ENCODE measurements around the gene MGAT4C. TPM values are rescaled to one million over a fixed set of nuclear protein-coding genes. Genes with fewer than 3 reads are reported as not detected.

Gene MGAT4C
- total and polyA plus RNA-seq, 2 experiments from 2014 or later = 4.5 to 4.7 TPM

DNA sequence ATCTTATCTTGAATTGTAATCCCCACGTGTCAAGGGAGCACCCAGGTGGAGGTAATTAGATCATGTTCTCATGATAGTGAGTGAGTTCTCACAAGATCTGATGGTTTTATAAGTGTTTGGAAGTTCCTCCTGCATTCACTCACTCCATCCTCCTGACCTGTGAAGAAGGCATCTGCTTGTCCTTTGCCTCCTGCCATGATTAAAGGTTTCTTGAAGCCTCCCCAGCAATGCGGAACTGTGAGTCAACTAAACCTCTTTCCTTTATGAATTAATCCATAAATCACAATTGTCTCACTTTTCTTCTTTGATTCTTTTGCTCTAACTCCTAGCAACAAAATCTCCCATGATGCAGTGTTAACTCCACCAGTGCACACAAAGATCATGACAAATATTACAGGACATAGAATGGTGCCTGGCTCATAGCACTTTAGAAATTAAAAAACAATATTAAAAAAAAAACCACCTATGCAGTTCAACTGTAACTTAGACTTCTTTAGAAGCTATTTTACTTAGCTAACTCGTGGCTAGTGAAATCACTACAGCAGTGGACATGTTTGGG lies 37.6 kb upstream of the MGAT4C start (continued):
- TF ChIP-seq, protein P1, sequence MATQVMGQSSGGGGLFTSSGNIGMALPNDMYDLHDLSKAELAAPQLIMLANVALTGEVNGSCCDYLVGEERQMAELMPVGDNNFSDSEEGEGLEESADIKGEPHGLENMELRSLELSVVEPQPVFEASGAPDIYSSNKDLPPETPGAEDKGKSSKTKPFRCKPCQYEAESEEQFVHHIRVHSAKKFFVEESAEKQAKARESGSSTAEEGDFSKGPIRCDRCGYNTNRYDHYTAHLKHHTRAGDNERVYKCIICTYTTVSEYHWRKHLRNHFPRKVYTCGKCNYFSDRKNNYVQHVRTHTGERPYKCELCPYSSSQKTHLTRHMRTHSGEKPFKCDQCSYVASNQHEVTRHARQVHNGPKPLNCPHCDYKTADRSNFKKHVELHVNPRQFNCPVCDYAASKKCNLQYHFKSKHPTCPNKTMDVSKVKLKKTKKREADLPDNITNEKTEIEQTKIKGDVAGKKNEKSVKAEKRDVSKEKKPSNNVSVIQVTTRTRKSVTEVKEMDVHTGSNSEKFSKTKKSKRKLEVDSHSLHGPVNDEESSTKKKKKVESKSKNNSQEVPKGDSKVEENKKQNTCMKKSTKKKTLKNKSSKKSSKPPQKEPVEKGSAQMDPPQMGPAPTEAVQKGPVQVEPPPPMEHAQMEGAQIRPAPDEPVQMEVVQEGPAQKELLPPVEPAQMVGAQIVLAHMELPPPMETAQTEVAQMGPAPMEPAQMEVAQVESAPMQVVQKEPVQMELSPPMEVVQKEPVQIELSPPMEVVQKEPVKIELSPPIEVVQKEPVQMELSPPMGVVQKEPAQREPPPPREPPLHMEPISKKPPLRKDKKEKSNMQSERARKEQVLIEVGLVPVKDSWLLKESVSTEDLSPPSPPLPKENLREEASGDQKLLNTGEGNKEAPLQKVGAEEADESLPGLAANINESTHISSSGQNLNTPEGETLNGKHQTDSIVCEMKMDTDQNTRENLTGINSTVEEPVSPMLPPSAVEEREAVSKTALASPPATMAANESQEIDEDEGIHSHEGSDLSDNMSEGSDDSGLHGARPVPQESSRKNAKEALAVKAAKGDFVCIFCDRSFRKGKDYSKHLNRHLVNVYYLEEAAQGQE (IDR thresholded peaks at IDR 0.05; ENCODE audit: unreplicated experiment) = no peak

DNA sequence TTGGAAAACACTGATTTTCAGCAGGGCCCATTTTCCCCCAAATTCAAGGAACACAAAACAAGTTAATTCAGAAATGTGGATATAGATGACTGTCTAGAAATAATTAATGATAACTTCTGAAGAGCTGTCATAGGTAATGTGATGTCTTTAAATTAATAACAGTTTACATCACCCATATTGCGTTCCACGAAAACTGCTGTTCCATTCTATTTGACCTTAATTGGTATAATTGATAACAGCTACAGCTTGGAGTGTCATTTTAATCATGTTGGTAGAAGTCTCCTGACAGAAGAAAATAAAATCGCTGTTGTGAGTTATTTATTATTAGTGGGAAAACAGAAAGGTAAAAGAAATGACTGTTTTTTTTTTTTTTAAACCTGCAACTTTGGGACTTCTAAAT lies 36.3 kb upstream of the MGAT4C start:
- Mint-ChIP-seq H3K36me3 (ENCODE audit: low read depth) (peaks cover 29% of the 10 kb centered on the region), H3K27ac (no peak overlapping the region), H3K4me1 (no peaks in the 10 kb centered on the region; the same call in 2 of the 3 replicates), H3K9me3 (peaks cover 14% of the 10 kb centered on the region; the same call in 2 of the 3 replicates), H3K4me3 (no peak overlapping the region), H3K27me3 (ENCODE audit: insufficient read depth, low read depth, poor library complexity) (no peaks in the 10 kb centered on the region)
- Histone ChIP-seq H3K4me3 (no peak overlapping the region), H3K4me2 (no peak overlapping the region), H2AFZ (no peak overlapping the region), H3K9me2 (ENCODE audit: insufficient read depth) (no peaks in the 10 kb centered on the region), H3K79me2 (replicated peaks; ENCODE audit: insufficient read depth) (no peaks in the 10 kb centered on the region), H3K36me3 (ENCODE audit: insufficient read depth) (no peaks in the 10 kb centered on the region), H3F3A (replicated peaks; ENCODE audit: low read depth) (no peaks in the 10 kb centered on the region), H4K20me1 (replicated peaks; ENCODE audit: insufficient read depth) (no peaks in the 10 kb centered on the region), H3K27me3 (ENCODE audit: insufficient read depth) (no peaks in the 10 kb centered on the region), H3K4me1 (ENCODE audit: insufficient read depth) (no peaks in the 10 kb centered on the region), H3K27ac (ENCODE audit: low read depth) (no peak overlapping the region)
- TF ChIP-seq JUNB (IDR thresholded peaks at IDR 0.05; ENCODE audit: unreplicated experiment) (no peak), EZH2 (IDR thresholded peaks at IDR 0.05; ENCODE audit: low read depth, unreplicated experiment) (no peak)
- TF ChIP-seq, protein P2, sequence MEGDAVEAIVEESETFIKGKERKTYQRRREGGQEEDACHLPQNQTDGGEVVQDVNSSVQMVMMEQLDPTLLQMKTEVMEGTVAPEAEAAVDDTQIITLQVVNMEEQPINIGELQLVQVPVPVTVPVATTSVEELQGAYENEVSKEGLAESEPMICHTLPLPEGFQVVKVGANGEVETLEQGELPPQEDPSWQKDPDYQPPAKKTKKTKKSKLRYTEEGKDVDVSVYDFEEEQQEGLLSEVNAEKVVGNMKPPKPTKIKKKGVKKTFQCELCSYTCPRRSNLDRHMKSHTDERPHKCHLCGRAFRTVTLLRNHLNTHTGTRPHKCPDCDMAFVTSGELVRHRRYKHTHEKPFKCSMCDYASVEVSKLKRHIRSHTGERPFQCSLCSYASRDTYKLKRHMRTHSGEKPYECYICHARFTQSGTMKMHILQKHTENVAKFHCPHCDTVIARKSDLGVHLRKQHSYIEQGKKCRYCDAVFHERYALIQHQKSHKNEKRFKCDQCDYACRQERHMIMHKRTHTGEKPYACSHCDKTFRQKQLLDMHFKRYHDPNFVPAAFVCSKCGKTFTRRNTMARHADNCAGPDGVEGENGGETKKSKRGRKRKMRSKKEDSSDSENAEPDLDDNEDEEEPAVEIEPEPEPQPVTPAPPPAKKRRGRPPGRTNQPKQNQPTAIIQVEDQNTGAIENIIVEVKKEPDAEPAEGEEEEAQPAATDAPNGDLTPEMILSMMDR (conservative IDR thresholded peaks at IDR 0.05; ENCODE audit: low read depth in 2 of 2) = no peak
- TF ChIP-seq, protein P1 (IDR thresholded peaks at IDR 0.05; ENCODE audit: unreplicated experiment) = no peak
- ATAC-seq = no peak
- DNase-seq (ENCODE audit: low spot score) = no peak

All from GM23338 (cell line).